GM21825 (cell line): ENCODE data around the gene SIGLEC1.

Experiments used
- ATAC-seq: cut with Tn5 transposase; IDR thresholded peaks from one replicate; pipeline ENCODE4 v1.9.1; 2021; ENCODE audit warnings: mild to moderate bottlenecking, moderate library complexity; ENCODE audit not compliant: unreplicated experiment

The SIGLEC1 gene

DNA sequence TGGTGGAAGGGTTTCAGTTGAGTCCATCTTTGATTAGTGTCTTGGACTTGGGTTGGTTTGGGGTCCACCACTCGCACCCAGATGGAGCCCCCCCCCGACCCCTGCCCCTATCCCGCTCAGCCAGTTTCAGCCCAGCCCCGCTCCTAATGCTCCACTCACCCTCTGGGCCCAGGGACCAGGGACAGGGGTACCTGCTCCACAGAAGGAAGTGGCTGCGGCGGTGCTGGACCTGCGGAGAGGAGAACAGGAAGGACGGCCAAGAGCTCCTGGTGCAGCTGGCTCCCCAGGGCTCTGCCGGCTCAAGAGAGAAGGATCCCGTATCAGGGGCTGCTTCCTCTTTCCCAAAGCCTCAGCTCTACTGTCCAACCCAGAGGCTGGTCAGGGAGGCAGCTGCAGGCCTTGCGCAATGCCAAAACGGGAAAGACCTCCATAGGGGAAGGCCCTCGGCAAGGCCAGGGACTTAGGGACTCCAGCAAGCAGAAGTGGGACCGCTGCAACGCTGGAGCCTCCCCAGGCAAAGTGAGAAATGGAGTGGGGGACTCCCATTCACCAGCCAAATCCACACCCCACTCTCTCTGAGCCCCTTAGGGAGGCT lies at the start of gene SIGLEC1:
Gene SIGLEC1 (minus strand): TSS at position 322 of the 595 bp plus-strand sequence. CDS start 5,472 bp downstream, outside the sequence.
- ATAC-seq: no peak

DNA sequence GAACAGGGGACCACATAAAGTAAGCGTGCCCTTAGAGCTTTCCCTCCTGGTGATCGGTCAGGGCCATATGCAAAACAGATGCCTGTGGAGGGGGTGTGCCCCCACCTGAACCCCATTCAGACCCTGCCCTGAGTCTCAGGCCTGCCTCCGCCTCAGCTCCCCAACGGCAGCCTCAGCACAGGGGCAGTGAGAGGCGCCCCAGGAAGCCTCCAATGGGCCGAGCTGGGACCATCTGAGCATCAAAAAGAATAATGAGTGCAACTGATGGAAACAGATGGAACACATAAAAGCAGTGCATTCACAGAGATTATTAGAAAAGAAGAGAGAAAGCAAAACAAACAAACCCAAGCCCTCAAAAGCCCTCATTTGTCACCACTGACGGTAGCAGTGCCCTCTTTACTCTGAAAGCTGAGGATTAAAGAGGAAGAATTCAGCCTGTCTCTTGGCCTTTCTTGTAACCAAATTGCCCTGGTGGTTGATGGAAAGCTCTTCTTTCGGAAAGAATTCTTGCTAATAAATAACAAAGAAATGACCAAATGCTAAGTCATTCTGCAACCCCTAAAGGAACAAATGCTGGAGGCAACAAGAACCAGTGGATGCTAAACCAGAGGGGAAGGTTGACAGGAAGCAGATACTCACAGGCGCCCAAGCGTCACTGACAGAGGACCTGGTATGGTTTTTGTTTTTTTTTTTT lies 48.4 kb upstream of the SIGLEC1 start:
- ATAC-seq: no peak

- no peak for ATAC-seq
Measured at GRCh38 chr20:3759884-3760283, 47.5 kb upstream of the SIGLEC1 start.

DNA sequence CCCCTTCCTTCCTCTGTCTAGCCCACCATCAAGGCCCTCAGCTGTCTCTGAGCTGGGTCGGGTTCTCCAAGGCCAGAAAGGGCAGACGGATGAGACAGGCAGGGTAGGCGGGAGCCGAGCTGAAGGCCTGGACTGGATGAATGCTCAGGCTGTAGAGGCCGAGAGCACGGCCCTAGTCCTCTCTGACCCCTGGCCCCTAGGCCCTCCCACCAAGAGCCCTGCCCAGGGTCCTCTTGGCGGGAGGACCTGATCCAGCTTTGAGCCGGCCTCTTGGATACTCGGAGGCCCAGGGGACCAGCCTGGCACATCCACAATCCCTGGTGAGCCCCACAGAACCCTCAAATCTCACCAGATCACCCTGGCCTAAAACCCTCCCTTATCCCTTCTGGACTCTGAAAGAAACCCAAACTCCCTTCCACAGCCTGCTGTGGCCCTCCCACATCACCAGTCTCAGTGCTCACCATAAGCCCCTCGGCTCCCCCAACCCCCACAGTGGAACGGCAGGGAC lies 47.0 kb upstream of the SIGLEC1 start:
- ATAC-seq: no peak

- no peak for ATAC-seq
Measured at GRCh38 chr20:3758566-3758965, 46.2 kb upstream of the SIGLEC1 start.

DNA sequence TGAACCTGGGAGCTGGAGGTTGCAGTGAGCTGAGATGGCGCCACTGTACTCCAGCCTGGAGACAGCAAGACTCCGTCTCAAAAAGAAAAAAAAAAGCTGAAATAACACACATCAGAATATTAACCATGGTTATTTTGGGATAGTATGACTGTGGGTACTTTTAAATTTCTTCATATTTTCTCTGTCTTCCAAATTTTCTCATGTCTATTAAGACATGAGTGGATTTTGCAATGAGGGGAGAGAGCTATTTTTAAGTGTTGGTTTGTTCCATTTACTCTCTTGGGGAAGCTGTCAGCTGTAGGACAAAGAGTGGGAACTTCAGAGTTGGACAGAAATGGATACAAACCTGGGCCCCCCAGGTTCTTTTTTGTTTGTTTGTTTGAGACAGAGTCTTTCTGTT lies 44.9 kb upstream of the SIGLEC1 start:
- no peak for ATAC-seq

DNA sequence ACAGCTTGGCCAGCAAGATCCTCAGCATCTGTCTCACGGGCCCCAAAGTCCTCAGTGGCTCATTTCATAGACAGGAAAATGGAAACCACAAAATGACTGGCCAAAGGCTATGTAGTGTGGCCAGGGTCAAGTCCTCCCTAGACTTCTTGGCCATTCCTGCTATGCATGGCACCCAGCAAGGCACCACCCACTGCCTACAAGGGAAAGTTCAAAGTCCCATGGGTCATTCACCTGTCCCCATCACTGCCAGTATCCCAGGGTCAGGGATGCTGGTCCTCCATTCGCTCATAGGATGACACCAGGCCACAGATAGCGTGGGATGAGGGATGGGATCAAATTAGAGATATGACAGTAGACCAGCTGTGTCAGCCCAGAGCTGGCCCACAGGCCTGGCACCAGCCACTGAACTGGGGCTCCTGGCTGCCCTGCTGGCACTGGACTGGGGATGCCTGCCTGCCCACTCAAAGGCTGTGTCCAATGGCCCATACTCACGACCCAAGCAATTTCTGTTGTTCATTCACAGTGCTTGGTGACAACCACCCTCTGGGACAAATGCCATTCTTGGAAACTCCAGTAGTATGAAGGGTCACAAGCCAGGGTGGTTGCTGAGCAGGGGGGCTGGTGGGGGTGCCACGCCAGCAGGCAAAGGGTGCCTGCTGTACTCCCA lies 43.5 kb upstream of the SIGLEC1 start:
- ATAC-seq: no peak

- ATAC-seq: no peak
Measured at GRCh38 chr20:3755269-3755668, 42.9 kb upstream of the SIGLEC1 start.

GRCh38 chr20:3754276-3754630 lies 41.9 kb upstream of the SIGLEC1 start:
- no peak for ATAC-seq

GRCh38 chr20:3753501-3754275 lies 41.3 kb upstream of the SIGLEC1 start:
- no peak for ATAC-seq

GRCh38 chr20:3753098-3753497 lies 40.7 kb upstream of the SIGLEC1 start:
- no peak for ATAC-seq

DNA sequence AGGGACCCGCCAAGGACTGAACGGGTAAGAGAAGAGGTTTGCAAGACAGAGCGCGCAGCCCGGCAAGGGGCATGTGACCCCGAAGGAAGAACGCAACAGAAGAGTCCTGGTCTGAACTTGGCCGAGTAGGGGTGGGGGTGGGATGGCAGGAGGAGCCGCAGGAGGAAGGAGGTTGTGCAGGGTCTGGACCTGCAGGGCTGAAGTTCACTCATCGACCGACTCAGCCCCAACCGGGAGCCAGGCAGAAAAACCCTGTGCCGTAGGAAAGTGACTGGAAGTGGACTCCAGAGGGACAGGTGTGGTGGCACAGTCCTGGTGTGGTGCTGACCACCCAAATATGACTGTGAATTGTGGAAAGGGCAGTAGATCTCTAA lies 40.0 kb upstream of the SIGLEC1 start:
- ATAC-seq: no peak

GRCh38 chr20:3751675-3752385 lies 39.4 kb upstream of the SIGLEC1 start:
- no peak for ATAC-seq

DNA sequence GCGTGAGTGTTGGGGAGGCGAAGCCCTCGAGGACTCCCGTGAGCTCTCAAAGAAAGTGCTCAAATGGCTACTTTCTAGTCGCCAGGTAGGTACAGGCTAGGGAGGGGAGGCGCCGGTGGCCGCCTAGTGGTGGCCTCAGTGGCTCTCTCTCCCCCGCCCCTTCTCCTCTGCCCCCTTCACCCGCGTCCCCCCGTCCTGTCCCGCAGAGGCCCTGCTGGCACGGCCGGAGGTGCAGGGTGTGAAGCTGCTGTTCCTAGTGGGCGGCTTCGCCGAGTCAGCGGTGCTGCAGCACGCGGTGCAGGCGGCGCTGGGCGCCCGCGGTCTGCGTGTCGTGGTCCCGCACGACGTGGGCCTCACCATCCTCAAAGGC lies 38.9 kb upstream of the SIGLEC1 start:
- no peak for ATAC-seq

DNA sequence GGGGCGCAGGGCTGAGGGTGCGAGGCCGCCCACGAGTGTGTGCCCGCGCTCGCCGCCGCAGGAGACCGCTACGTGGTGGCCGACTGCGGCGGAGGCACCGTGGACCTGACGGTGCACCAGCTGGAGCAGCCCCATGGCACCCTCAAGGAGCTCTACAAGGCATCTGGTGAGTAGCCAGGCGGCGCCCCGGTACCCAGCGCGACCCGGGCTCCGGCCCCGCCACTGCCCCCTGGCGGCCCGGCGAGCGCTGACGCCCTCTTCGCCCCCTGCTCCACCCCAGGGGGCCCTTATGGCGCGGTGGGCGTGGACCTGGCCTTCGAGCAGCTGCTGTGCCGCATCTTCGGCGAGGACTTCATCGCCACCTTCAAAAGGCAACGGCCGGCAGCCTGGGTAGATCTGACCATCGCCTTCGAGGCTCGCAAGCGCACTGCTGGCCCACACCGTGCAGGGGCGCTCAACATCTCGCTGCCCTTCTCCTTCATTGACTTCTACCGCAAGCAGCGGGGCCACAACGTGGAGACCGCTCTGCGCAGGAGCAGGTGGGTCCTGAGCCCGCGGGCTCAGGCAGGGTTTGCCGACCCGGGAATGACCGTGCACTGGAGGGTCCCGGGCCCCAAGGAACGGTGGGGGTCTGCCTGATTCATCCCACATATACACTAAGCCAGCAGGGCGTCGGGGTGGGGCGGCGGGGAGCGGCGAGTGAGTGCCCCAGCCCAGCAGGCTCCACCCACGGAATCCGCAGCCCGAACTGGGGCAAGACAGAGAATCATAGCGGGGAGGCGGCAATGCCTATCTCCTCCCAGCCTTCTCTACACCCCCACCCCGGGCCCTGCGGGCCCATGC lies 37.5 kb upstream of the SIGLEC1 start:
- ATAC-seq: no peak

- no peak for ATAC-seq
Measured at GRCh38 chr20:3749087-3749688, 36.8 kb upstream of the SIGLEC1 start.

GRCh38 chr20:3748073-3748472 lies 35.7 kb upstream of the SIGLEC1 start:
- no peak for ATAC-seq

DNA sequence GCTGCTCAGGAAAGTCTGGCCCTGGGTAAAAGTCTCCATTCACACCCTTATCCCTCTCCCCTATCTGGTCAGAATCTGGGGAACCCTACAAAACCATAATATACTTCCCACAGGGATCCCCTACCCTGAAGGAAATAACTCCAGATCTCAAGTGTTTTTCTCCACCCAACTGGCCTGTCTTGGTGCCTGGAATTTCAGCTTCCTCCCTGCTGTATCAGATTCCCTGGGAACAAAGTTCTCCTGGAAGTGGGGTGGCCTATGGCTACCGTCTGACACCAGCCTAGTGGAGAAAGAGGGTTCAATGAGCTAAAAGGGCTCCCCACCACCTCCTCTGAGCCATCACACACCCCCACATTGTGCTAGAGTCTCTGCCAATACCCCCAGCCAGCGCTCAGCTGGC lies 35.1 kb upstream of the SIGLEC1 start:
- ATAC-seq: no peak

DNA sequence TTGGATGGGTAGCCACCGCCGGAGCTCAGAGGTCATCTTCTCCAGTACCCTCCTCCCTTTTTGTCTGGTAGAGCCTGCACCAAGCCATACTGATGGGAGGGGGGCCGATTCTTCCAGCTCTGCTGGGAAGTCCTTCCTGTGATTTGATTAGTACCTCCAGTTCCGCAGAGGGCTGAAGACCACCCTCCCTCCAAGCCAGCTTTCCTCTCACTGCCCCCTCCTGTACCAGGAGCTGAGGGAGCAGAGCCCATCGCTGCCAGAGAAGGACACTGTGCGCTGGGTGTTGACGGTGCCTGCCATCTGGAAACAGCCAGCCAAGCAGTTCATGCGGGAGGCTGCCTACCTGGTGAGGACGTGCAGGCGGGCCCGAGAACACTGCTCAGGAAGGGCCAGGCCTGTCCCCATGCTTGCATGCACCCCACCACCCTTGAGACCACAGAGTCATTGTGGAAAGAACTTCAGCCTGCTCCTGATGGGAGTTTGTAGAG lies 33.3 kb upstream of the SIGLEC1 start:
- no peak for ATAC-seq
